Choroid plexus epithelial cell (primary cell): ENCODE measurements around the gene ARL15.

Source experiments
- DNase-seq: peaks from one replicate; pipeline ENCODE4 v3.0.0-alpha.2; 2010; ENCODE audit warnings: low read depth
- H3K4me3 ChIP-seq: 2 replicates; pipeline ENCODE4 v1.5.1; 2011; ENCODE audit warnings: low read depth, mild to moderate bottlenecking, control low read depth, low read length, moderate library complexity
- TF ChIP-seq, protein P1 (sequence below): conservative IDR thresholded peaks from 2 replicates; pipeline ENCODE4 v1.5.1; 2011; ENCODE audit warnings: low read depth, mild to moderate bottlenecking, control low read depth, inconsistent platforms, low read length, moderate library complexity

ARL15 gene

GRCh38 chr5:54224103-54224826 lies 86.1 kb downstream of the ARL15 start:
- no peak overlapping the region for H3K4me3 ChIP-seq
- no peak for DNase-seq
- TF ChIP-seq, protein P1, sequence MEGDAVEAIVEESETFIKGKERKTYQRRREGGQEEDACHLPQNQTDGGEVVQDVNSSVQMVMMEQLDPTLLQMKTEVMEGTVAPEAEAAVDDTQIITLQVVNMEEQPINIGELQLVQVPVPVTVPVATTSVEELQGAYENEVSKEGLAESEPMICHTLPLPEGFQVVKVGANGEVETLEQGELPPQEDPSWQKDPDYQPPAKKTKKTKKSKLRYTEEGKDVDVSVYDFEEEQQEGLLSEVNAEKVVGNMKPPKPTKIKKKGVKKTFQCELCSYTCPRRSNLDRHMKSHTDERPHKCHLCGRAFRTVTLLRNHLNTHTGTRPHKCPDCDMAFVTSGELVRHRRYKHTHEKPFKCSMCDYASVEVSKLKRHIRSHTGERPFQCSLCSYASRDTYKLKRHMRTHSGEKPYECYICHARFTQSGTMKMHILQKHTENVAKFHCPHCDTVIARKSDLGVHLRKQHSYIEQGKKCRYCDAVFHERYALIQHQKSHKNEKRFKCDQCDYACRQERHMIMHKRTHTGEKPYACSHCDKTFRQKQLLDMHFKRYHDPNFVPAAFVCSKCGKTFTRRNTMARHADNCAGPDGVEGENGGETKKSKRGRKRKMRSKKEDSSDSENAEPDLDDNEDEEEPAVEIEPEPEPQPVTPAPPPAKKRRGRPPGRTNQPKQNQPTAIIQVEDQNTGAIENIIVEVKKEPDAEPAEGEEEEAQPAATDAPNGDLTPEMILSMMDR, result no peak

DNA sequence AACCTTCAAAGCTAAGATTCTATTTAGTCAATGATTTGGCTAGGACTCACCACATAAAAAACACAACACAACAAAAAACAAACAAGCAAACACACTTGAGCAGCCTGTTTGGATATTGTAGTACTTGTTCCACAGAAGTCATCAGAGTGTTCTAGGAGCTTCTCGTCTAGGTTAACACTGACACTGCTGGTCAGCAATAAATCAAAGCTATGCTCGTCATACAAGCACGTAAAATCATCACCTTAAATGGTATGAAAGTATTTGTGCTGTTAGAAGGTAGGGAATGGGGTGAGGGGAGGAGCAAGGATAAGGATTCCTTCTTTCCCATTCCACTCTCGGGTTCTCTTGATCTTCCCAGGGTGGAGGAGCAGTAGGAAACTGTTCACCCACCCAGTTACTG lies 88.0 kb downstream of the ARL15 start:
- TF ChIP-seq, protein P1, result no peak
- DNase-seq, result no peak
- H3K4me3 ChIP-seq, result no peak overlapping the region

GRCh38 chr5:54221135-54221534 lies 89.2 kb downstream of the ARL15 start:
- no peak for DNase-seq
- H3K4me3 ChIP-seq, result no peak overlapping the region
- TF ChIP-seq, protein P1, result no peak

DNA sequence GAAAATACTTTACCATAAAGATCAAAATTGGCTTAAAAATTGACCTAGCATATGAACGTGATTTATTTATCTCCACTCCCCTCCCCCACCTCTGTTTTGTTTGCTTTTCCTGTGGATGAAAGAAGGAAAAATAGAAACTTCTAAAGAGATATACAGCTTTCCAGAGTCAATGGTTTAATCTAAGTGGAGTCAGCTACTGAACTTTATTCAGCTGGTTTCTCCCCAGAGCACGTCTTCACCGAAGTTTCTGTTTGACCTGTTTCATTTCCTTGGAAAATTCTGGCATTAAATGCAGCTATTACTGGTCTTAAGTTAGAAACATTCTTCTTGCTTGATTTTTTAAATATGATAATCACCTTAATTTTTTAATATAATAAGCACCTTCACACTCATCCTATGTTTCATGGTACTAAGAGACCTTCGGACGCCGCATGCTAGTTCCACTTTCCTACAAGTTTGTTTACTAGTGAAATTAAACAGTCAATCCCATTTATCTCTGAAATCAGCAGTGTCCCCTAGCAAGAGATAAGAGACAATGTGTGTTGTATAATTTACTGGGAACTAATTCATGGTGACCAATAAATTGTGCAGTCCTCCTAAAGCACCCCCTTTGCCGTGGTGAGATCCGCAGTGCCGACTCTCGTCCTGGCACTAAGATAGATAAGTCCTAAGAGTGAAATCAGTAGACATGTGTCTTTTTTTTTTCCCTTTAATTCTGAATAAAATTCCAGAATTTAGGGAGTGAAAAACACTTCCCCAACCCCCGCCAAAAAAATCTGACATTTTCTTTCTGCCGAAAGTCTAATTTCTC lies 89.9 kb downstream of the ARL15 start:
- DNase-seq, result no peak
- no peak overlapping the region for H3K4me3 ChIP-seq
- TF ChIP-seq, protein P1, result no peak

- no peak overlapping the region for H3K4me3 ChIP-seq
- peak; percentile 89 for DNase-seq
- TF ChIP-seq, protein P1, result peak; percentile 79
Observed at GRCh38 chr5:54217826-54218503, 92.4 kb downstream of the ARL15 start.

GRCh38 chr5:54215233-54215736 lies 95.1 kb downstream of the ARL15 start:
- no peak for DNase-seq
- TF ChIP-seq, protein P1, result no peak

More at GRCh38 chr5:54215233-54215736, 95.1 kb downstream of the ARL15 start:
- H3K4me3 ChIP-seq, result no peak overlapping the region
